OCI-LY1 (cell line): Measurements from ENCODE around the gene PWP1.

Experiments
- H2AFZ ChIP-seq: fragments of 200-600 bp; sonication (generic), shearing (Covaris generic); 2 replicates; pipeline ENCODE4 v1.6.0; 2014; ENCODE audit warnings: antibody characterized with exemption, mild to moderate bottlenecking, low read length
- H3F3A ChIP-seq: fragments of 200-600 bp; sonication (generic), shearing (Covaris generic); 2 replicates; pipeline ENCODE4 v1.6.0; 2014; ENCODE audit warnings: mild to moderate bottlenecking, antibody characterized with exemption, low read length, moderate library complexity; ENCODE audit not compliant: insufficient read depth
- H3K27ac ChIP-seq: fragments of 200-600 bp; sonication (generic); 2 replicates; pipeline ENCODE4 v1.5.1; 2014; ENCODE audit warnings: low read length, mixed run types, mild to moderate bottlenecking, low read depth; ENCODE audit not compliant: poor library complexity, severe bottlenecking
- H3K27me3 ChIP-seq: fragments of 200-600 bp; sonication (generic); 2 replicates; pipeline ENCODE4 v1.6.0; 2014; ENCODE audit warnings: antibody characterized with exemption, mild to moderate bottlenecking, low read length, moderate library complexity; ENCODE audit not compliant: insufficient read depth
- H3K36me3 ChIP-seq: fragments of 200-600 bp; sonication (generic); 2 replicates; pipeline ENCODE4 v1.6.1; 2014; ENCODE audit warnings: mild to moderate bottlenecking, antibody characterized with exemption, low read length, moderate library complexity, mixed read lengths; ENCODE audit not compliant: insufficient read depth
- H3K4me1 ChIP-seq: fragments of 200-600 bp; sonication (generic); 2 replicates; pipeline ENCODE4 v1.5.1; 2014; ENCODE audit warnings: mild to moderate bottlenecking, low read length, moderate library complexity; ENCODE audit not compliant: insufficient read depth, severe bottlenecking
- H3K4me2 ChIP-seq: fragments of 200-600 bp; sonication (generic), shearing (Covaris generic); 2 replicates; pipeline ENCODE4 v1.6.1; 2014; ENCODE audit warnings: low read length
- H3K4me3 ChIP-seq: fragments of 200-600 bp; sonication (generic); 2 replicates; pipeline ENCODE4 v1.5.1; 2014; ENCODE audit warnings: low read length, low read depth, mild to moderate bottlenecking, mixed read lengths; ENCODE audit not compliant: poor library complexity, severe bottlenecking
- H3K79me2 ChIP-seq: fragments of 200-600 bp; shearing (Covaris generic); 2 replicates; pipeline ENCODE4 v1.6.1; 2016; ENCODE audit warnings: mixed run types, low read length, mixed read lengths; ENCODE audit not compliant: insufficient read depth
- H3K9ac ChIP-seq: fragments of 200-600 bp; sonication (generic), shearing (Covaris generic); 2 replicates; pipeline ENCODE4 v1.6.1; 2014; ENCODE audit warnings: mild to moderate bottlenecking, low read length, mixed read lengths
- H3K9me2 ChIP-seq: fragments of 200-600 bp; sonication (generic), shearing (Covaris generic); 2 replicates; pipeline ENCODE4 v1.6.1; 2014; ENCODE audit warnings: low read depth, mild to moderate bottlenecking, low read length, mixed read lengths
- H3K9me3 ChIP-seq: fragments of 200-600 bp; shearing (Covaris generic); 2 replicates; pipeline ENCODE4 v1.6.1; 2014; ENCODE audit warnings: low read length, mixed read lengths
- H4K20me1 ChIP-seq: fragments of 200-600 bp; sonication (generic), shearing (Covaris generic); 2 replicates; pipeline ENCODE4 v1.6.0; 2016; ENCODE audit warnings: mild to moderate bottlenecking, low read length; ENCODE audit not compliant: insufficient read depth
- EZH2 ChIP-seq: fragments of 200-600 bp; sonication (generic), shearing (Covaris generic); IDR thresholded peaks from 2 replicates; pipeline ENCODE4 v1.8.0; 2017; ENCODE audit warnings: borderline replicate concordance, mixed run types, mild to moderate bottlenecking, antibody characterized with exemption, low read length, moderate library complexity, mixed read lengths
- TF ChIP-seq, protein P1 (sequence below): fragments of 200-600 bp; sonication (generic), shearing (Covaris generic); IDR thresholded peaks from 2 replicates; pipeline ENCODE4 v1.5.1; 2017; ENCODE audit warnings: mild to moderate bottlenecking, antibody characterized with exemption, low read length, moderate library complexity, mixed read lengths

PWP1 gene

DNA sequence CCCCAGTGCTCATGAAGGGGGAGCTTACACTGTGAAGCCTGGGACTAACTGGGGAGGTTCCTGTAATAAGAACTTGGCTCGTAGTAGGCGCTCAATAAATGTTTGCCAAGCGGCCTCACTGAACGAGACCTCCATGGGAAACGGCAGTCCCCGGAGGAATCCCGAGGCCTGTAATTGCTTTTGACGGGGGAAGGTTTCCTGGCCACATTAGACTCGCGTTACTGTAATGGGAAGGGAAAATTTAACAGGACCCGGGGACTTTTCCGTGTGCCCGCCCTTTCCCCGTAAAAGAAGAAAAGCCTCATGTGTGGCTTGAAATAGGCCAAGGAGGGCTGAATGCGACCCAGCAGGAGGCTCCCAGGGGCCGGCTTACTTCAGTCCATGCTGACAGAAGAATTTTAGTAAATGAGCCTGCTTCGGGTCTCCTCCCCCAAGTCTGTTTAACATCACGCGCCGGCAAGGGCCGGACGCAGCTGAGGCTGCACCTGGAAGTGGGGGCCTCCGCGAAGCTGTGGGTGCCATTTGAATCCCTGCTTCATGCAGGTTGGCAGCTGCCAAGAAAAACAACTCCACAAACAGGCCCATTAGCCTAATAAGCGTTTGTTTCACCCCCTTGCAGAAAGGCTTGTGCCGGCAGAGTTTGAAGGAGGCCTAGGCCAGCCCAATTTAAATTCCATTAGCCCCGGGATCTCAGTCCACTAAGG lies 39.8 kb upstream of the PWP1 start:
- H3K9me3 ChIP-seq: no peaks in the 10 kb centered on the region
- TF ChIP-seq EZH2: no peak
- TF ChIP-seq, protein P1, sequence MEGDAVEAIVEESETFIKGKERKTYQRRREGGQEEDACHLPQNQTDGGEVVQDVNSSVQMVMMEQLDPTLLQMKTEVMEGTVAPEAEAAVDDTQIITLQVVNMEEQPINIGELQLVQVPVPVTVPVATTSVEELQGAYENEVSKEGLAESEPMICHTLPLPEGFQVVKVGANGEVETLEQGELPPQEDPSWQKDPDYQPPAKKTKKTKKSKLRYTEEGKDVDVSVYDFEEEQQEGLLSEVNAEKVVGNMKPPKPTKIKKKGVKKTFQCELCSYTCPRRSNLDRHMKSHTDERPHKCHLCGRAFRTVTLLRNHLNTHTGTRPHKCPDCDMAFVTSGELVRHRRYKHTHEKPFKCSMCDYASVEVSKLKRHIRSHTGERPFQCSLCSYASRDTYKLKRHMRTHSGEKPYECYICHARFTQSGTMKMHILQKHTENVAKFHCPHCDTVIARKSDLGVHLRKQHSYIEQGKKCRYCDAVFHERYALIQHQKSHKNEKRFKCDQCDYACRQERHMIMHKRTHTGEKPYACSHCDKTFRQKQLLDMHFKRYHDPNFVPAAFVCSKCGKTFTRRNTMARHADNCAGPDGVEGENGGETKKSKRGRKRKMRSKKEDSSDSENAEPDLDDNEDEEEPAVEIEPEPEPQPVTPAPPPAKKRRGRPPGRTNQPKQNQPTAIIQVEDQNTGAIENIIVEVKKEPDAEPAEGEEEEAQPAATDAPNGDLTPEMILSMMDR: no peak
- H3K27me3 ChIP-seq: no peaks in the 10 kb centered on the region
- no peaks in the 10 kb centered on the region for H3K4me1 ChIP-seq
- H3F3A ChIP-seq: no peaks in the 10 kb centered on the region
- H4K20me1 ChIP-seq: no peaks in the 10 kb centered on the region
- no peak overlapping the region for H3K9ac ChIP-seq
- no peak overlapping the region for H2AFZ ChIP-seq
- no peaks in the 10 kb centered on the region for H3K36me3 ChIP-seq
- no peak overlapping the region for H3K4me3 ChIP-seq
- H3K9me2 ChIP-seq: no peaks in the 10 kb centered on the region
- H3K79me2 ChIP-seq: no peaks in the 10 kb centered on the region
- no peak overlapping the region for H3K27ac ChIP-seq
- no peak overlapping the region for H3K4me2 ChIP-seq

DNA sequence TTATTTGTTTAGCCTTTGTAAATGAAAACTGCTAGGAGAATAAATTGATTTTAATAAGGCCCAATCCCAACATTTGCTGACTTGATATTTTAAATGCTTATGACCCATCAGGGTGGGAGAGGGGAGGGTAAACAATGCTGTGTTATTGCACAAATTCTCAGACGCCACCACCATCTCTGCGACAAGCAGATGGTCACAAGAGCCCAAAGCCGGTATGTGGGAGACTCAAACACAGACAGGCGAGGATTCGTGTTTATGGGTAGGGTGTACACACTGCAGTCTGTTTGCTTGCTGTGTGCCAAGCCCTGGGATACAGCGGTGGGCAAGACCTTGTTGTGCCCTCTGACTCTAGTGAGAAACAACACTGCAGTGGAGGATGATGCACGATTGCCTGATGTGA lies 39.2 kb upstream of the PWP1 start:
- Histone ChIP-seq H2AFZ (no peak overlapping the region), H3K36me3 (no peaks in the 10 kb centered on the region)

DNA sequence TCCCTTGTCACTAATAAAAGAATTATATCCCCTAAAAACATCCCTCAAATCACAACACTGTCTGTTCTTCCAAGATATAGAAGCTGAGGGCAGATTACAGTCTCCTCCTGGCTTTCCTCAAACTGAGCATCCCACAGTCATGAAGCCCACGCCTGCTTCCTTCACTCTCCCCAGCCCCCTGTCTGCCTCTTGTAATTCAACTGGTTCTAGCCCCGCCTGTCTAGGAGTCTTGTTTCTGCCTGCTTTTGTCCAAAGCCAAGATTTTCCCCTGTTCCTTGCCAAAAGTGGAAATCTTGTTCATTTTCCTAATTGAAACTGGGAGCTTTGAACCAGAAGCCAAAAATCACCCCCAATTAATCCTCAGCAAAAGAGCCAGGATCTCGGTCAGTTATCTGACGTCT lies 35.9 kb upstream of the PWP1 start:
- H4K20me1 ChIP-seq: no peaks in the 10 kb centered on the region
- no peaks in the 10 kb centered on the region for H3K9me2 ChIP-seq
- no peaks in the 10 kb centered on the region for H3K79me2 ChIP-seq
- H3K9me3 ChIP-seq: no peaks in the 10 kb centered on the region
- H2AFZ ChIP-seq: no peak overlapping the region
- no peak overlapping the region for H3K9ac ChIP-seq
- H3K4me3 ChIP-seq: no peak overlapping the region
- no peaks in the 10 kb centered on the region for H3F3A ChIP-seq
- no peaks in the 10 kb centered on the region for H3K4me1 ChIP-seq
- no peaks in the 10 kb centered on the region for H3K36me3 ChIP-seq
- H3K27ac ChIP-seq: no peak overlapping the region
- H3K27me3 ChIP-seq: no peaks in the 10 kb centered on the region
- no peak for TF ChIP-seq EZH2
- TF ChIP-seq, protein P1: no peak
- no peak overlapping the region for H3K4me2 ChIP-seq

More for the DNA sequence above, 39.2 kb upstream of the PWP1 start:
- Histone ChIP-seq H3K4me3 (no peak overlapping the region), H4K20me1 (no peaks in the 10 kb centered on the region), H3K27me3 (no peaks in the 10 kb centered on the region), H3K27ac (no peak overlapping the region), H3K9ac (no peak overlapping the region), H3K4me2 (no peak overlapping the region), H3K9me3 (no peaks in the 10 kb centered on the region), H3K4me1 (no peaks in the 10 kb centered on the region), H3K79me2 (no peaks in the 10 kb centered on the region), H3K9me2 (no peaks in the 10 kb centered on the region), H3F3A (no peaks in the 10 kb centered on the region)
- TF ChIP-seq, protein P1: no peak
- no peak for TF ChIP-seq EZH2
